NCI-H1048 (cell line): ENCODE measurements around the gene CENPQ.

Source experiments
- DNase-seq: peaks from one replicate; lab custom pipeline; 2025; lab: John Stamatoyannopoulos, UW

Gene CENPQ

DNA sequence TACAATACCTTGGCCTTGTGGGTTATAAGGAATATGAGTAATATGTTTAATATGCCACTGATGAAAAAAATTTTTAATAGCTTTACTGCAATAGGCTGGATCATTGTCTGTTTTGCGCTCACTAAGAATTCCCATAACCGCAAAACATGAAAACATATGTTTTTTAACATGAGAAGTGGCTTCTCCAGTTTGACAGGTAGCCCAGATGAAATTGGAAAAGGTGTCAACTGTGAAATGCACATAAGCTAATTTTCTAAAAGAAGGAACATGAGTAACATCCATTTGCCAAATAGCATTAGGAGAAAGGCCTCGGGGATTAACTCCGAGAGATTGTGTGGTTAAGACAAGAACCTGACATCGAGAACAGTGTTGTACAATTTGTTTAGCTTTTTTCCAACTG is 41.5 kb downstream of the CENPQ start:
- no peak for DNase-seq

DNA sequence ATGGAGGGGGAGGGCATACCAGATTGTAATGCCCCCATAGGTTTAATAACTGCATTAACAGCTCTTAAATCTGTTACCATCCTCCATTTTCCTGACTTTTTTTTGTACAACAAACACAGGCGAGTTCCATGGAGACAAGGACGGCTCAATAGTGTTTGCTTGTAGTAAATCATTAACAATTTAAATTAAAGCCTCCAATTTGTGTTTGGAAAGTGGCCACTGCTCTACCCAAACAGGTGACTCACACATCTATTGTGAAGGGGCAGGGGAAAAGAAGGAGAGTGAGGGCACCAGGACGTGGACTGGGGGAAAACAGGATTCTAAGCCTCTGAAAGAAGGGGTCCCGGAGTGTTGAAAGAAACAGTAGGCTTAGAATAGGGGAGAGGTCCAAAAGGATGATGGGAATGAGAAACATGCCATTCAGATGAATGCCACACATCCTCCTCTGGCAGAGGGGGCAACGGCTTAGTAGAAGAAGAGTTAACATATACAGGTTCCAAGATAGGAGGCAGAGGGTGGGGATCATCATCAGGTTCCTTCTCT is 43.5 kb downstream of the CENPQ start:
- DNase-seq: no peak

DNA sequence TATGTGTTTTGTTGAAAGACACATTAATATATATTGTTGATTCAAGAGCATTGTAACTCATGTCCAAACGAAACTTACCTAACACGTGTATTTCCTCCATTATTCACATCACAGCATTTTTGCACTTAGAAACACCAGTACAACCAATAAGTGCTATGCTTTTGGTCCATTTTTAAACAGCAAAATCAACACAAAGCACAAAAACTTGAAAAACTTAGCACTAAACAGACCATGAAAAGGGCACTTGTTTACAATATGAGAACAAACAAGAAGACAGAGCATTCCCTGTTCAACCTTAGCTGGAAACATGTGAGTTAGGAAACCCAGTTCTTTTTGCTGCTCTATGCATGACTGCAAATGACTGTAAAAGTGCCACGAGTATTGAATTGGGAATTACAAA is 46.2 kb downstream of the CENPQ start:
- DNase-seq: no peak

DNA sequence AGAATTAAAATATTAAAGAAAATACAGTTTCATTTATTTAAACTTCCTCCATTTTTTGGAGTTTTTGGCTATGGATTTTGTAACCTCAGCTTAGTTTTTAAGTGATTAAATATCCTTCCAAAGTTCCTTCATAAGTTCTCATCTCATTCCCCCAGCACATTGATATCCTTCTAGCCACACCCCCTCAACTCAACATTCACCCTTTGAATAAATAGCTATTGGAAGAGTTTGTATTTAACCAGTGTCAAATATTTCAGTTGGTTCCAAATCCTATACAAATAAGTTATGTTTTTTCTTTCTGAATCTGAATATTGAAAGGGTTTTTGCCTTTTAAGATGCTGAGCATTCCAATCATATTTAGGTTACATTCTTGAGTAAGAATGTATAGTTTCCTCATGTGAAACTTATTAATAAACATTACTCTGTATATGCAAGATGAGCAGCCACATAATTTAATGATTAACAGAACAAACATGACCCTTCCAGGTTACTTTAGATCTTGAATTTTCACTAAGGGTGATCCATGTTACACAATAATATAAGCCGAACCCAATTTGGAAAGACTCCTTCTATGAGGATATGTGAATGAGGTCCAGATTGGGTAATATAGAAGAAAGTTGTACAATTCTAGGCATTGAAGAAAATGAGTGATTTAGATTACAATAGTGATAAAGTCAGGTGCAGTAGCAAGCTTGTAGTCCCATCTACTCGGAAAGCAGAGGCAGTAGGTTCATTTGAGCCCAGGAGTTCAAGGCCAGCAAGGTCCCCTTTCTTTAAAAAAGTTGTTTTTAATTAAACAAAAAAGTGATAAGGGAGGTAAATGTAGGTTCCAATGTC is 50.2 kb downstream of the CENPQ start:
- no peak for DNase-seq

DNA sequence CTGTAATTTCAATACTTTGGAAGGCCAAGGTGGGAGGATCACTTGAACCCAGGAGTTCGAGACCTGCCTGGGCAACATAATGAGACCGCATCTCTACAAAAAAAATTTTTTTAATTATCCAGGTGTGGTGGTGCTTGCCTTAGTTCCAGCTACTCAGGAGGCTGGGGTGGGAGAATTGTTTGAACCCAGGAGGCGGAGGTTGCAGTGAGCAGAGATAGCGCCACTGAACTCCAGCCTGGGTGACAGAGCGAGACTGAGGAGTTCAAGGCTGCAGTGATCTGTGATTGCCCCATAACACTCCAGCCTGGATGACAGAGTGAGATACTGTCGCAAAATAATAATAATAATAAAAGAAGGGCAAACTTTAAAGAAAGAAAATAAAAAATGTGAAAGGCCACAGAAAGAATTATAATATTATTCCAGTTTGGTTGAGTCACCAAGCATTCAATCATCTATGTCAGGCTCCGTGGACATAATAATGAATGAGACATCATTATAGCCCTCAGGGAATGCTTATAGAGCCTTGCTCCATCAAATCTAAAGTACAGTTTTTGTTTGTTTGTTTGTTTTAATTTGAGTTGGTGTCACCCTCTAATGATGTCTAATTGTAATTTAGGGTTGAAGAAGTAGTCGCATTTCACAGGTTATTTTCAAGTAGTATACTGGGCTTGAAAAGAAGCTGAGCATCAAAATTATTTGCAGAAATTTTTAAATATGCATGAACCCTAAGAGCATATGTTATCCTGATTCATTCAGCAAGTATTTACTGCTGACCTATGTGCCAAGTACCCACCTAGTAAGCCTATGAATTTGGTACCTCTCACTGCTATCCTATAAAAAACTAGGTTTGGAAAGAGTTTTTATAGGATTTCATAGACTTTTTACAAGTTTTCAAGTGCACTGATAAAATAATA is 51.7 kb downstream of the CENPQ start:
- DNase-seq: no peak

DNA sequence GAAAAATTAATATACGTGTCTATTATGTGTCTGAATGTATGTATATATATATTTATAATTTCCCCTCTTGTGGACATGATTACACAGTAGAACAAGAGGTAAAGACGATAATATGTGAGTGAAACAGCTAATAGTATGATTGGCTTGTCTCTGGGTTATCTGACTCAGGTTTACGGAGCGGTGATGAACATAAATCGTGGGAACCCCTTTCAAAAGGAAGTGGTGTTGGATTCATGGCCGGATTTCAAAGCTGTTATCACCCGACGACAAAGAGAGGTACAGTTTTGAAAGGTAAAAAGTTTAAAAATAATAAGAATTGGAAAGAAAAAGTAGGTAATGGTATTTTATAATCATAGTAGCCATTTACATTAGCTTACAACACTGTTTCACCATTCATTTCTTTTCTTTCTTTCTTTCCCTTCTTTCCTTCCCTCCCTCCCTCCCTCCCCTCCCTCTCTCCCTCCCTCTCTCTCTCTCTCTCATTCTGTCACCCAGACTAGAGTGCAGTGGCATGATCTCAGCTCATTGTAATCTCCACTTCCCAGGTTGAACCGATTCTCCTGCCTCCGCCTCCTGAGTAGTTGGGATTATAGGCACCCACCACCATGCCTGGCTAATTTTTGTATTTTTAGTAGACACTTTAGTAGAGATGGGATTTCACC is 52.4 kb downstream of the CENPQ start:
- DNase-seq: no peak

DNA sequence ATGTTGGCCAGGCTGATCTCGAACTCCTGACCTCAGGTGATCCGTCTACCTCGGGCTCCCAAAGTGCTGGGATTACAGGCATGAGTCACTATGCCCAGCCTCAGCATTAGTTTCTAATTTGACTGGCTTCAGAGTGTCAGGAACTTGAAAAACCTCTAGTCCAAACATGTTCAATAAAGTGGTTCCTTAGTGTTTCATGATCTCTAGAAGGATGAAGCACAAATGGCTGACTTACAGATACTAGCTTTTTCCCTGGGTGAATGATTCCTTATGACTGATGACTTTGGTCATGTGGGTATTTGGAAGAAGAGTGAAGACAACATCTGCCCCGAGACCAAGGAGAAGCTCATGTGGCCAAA is 53.0 kb downstream of the CENPQ start:
- no peak for DNase-seq

DNA sequence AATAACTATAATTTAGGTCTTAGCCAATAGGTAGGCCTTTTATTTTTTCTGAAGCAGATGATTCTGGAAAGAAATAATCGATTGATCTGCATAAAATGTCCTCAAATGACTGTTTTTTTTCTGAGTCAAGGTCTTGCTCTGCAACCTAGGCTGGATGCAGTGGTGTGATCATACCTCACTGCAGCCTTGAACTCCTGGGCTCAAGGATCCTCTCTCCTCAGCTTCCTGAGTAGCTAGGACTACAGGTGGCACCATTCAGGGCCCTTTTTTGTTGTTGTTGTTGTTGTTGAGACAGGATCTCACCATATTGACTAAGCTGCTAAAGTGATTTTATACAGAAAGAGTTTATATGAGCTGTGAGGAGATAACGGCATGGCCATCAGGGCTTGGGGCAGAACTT is 54.7 kb downstream of the CENPQ start:
- DNase-seq: no peak

DNA sequence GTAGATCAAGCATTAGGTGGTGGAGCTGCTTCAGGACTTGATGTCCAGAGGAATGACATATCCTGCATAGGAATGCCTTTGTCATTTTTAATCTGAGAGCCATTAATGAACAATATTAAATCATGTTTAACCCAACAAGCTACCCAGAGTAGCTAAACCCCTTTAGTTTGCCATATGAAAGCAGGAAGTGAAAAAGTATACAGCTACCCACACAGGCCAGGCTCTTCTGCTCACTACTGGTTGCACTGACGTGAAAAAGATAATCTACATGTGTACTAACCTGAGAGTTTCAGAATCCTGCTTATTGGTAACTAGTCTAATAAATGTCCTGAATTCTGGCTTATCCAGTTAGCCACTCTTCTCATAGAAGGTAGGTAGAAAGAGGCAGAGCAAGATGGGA is 56.5 kb downstream of the CENPQ start:
- no peak for DNase-seq

DNA sequence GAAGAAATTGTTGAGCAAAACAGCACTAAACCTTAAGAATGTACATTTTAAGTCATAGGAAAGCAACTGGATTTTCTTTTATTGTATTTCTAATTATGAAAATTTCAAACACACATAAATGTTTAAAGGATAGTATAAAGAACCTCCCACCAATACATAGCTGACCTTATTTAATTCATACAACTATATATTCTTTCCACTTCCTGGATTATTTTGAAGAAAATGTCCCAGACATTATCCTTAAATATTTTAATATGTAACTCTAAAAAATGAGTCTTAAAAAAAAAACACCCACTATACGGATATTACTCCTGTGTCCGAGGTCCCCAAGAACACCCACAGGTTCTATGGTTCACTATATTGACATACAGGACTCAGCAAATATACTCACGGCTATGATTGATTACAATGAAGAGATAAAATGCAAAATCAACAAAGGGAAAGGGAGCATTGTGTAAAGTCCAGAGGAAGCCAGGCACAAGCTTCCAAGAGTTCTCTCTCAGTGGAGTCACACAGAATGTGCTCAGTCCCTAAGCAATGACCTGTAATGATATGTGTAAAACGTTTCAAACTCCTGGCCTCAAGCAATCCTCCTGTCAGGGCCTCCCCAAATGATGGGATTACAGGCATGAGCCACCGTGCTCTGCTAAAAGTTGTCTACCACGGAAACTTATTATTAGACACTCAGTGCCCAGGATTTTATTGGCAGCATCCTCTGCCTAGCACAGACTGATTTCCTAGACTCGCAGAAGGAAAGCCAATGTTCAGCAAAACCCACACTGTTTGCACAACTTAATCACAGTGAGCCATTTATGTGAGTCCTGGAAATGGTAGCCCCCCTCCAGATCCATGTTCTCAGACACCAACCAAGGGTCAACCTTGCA is 59.8 kb downstream of the CENPQ start:
- DNase-seq: no peak

DNA sequence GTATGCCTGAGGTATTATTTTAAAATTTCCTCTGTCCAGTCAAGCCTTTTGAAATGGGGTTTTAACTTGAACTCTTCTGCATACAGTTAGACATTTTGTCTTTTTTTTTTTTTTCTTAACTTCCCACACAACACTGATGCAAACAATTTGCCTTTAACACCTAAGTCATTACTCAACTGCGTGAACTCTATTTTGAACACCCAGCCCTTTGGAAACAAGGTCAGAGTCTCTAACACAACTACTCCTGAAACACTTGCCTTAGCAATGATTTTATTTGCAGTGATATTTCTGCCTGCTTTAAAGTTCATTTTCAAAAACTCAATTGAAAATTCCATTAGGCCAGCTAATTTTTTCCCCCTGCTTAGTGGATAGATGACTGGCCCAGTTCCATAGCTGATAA is 60.7 kb downstream of the CENPQ start:
- no peak for DNase-seq

DNA sequence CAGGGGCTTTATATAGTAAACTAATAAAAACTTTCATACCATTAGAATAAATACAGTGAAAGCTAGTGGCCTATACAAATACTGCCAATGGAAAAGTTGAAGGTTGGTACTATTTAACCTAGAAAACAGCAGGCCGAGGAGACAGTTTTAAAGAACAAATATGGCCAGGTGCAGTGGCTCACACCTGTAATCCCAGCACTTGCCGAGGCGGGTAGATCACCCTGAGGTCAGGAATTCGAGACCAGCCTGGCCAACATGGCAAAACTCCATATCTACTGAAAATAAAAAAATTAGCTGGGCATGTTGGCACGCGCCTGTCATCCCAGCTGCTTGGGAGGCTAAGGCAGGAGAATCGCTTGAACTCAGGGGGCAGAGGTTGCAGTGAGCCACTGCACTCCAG is 61.4 kb downstream of the CENPQ start:
- no peak for DNase-seq

DNA sequence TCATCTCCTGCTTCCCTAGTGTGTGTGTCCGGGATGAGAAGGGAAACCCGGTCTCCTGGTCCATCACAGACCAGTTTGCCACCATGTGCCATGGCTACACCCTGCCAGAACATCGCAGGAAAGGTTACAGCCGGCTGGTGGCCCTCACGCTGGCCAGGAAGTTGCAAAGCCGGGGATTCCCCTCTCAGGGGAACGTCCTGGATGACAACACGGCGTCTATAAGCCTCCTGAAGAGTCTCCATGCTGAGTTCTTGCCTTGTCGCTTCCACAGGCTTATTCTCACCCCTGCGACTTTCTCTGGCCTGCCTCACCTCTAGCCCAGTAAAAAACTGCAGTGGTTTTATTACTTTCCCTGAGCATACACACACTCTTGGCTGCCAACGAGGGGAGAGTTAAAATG is 63.4 kb downstream of the CENPQ start:
- DNase-seq: no peak

DNA sequence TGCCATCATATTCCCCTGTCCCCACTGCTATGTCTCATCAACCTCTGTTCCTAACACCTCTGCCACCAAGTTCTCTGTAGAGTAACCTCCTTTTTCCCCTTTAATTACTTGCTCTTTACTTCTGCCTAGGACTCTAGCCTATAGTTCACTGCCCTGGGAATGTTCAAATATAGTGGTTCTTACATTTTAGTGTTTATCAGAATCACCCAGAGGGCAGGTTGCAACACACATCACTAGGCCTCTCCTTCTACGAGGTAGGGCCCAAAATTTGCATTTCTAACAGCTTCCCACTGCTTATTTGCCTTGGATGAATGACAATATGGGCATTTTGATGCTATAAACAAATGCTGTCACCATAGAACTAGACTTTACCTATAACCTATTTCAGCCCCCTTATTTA is 64.2 kb downstream of the CENPQ start:
- DNase-seq: peak; percentile 79

DNA sequence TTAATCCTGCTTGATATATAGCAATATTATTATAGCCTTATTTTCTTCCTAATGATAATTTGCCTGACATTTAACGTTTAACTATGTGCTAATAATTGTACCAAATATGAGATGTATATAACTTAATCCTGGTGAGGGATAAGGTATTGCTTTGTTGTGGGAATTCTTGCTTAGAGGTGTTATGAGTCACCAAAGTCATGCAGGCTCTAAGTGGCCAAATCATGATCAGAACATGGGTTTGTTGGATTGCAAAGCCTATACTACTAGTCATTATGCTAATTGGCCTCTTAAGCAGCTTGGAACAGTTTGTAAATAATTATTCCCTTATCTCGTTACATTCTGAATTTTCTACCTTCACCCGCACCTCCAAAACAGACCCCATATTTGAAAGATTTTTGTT is 65.4 kb downstream of the CENPQ start:
- peak; percentile 63 for DNase-seq

DNA sequence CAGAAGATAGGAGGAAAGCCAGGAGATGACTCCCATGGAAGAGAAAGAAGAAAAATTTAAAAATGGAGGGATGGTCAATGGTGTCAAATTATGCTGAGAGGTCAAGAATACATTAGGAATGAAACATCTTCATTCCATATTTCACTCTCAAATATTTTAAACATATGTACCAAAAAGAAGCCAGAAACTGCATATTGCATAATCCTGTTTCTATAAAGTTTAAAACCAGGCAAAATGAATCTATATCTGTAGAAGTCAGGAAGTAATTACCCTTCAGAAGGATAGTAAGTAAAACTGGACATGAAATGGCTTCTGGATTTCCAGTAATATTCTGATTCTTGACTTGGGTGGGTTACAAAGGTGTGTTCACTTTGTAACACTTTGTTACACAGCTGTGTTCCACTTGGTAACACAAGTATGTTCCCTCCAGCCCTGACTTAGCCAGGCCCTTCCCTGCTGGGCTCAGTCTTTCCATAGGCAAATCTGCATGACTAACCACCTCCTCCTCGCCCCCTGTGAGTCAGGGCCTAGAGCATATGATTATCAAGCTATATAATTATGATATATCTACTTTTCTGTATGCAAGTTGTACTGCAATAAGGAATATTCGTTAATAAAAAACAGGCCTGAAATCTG is 67.1 kb downstream of the CENPQ start:
- DNase-seq: no peak

DNA sequence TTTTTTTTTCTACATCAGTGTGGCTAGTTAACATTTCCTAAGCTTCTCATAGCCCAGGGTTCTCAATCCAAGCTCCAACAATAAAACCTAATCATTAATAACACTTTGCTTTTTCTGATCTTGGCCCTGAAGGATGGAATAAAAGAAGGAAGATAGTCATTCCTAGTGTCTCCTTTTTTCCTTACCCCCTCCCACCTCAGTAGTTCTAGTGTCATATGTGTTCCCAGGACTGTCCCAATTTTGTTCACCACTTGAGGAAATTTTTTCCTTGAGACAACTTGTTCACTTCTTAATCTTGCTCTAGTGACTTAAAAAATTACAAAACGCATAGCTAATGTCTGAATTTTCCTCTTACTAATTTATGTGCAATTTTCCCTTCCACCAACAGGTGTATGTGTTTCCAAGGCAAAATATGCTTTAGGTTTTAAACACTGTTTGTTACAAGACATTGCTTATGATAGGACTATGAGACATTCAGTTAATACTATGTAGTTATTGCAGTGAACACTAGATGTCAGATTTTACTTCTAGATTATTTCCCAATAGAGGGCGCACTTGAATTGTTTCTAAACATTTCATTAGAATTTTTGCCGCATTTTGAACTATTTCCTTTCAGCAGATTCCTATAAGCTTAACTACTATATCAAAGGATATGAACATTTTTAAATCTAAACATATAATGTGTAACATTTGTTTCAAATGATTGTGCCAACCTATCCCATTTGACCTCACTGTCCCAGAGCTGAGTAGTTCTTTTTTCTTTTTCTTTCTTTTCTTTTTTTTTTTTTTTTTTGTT is 68.8 kb downstream of the CENPQ start:
- peak; percentile 59 for DNase-seq

DNA sequence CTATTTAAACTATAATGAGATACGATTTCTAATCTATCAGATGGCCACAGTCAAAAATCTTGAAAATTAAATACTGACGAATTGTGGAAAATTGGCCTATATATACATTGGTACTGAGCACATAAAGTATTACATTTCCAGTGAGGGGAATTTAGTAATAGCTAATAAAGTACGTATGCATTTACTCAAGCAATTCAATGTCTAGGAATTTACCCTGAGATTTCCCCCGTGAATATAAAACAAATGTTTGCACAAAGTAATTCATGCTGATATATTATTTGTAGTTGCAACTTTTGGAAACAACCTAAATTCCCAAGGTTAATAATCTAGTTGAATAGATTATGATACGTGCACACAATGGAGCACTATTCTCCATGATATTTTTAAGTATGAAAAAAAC is 72.6 kb downstream of the CENPQ start:
- DNase-seq: no peak

DNA sequence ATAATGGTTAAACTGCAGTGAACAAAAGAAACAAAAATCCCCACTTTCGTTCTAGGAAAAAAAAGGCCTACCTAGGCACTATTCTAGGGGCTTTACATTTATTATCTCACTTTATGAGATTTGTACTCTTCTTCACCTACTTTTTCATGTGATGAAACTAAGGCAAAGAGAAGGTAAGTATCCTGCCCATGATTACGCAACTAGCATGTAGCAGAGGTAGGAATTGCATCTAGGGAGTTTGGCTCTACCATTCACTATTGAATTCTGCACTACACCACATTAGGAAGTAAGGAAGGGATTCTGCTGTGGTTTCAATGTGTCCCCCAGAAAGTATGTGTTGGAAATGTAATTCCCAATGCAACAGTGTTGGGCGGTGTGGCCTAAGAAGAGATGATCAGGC is 75.9 kb downstream of the CENPQ start:
- no peak for DNase-seq

DNA sequence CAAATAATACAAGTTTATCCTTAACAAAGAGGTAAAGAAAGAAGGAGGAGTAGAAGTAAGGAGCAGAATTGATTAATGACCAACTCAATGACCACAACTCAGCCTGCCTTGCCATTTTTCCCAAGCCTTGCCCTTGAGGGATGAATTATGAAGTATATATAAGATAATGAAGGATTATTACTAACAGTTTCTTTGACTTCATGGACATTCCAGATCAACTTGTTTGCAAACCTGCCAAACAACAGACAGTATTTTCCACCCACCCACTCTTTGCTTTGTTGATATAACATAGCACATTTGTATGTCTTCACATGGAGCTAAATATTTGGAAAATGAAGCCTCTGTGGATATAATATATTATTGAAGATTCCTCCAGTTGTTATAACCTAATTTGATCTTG is 77.4 kb downstream of the CENPQ start:
- no peak for DNase-seq
